Cardiac muscle cell (in vitro differentiated cells and primary cell): ENCODE data around the gene IKZF1. TPM values are rescaled to one million over a fixed set of nuclear protein-coding genes. Genes with fewer than 3 reads are reported as not detected.

Experiments used
- DNase-seq, 2 donors: peaks; one replicate each; pipeline versions ENCODE4 v3.0.0 to v3.0.0-alpha.2; 2010 to 2017; ENCODE audit warnings: low read depth in 1 of 2, low spot score in 1 of 2
- H3K27ac ChIP-seq: fragments of 200-600 bp; sonication (generic); 2 replicates; pipeline ENCODE4 v1.5.1; 2016
- H3K27me3 ChIP-seq: fragments of 200-600 bp; sonication (generic); 2 replicates; pipeline ENCODE4 v1.6.0; 2016; ENCODE audit warnings: control low read depth
- H3K36me3 ChIP-seq: fragments of 200-600 bp; sonication (generic); 2 replicates; pipeline ENCODE4 v1.5.1; 2016; ENCODE audit warnings: control low read depth
- H3K4me1 ChIP-seq: fragments of 200-600 bp; sonication (generic); 2 replicates; pipeline ENCODE4 v1.8.1; 2017; ENCODE audit warnings: low read depth, mild to moderate bottlenecking, mixed run types
- H3K4me3 ChIP-seq: fragments of 200-600 bp; sonication (generic); 2 replicates; pipeline ENCODE4 v1.5.1; 2016; ENCODE audit warnings: mild to moderate bottlenecking
- H3K9me3 ChIP-seq: fragments of 200-600 bp; sonication (generic); 2 replicates; pipeline ENCODE4 v1.5.1; 2017; ENCODE audit warnings: low read depth, mild to moderate bottlenecking, control low read depth
- CTCF ChIP-seq: IDR thresholded peaks from 2 replicates; pipeline ENCODE4 v1.5.1; 2012; ENCODE audit warnings: low read depth, mild to moderate bottlenecking, low read length
- polyA plus RNA-seq: library from polyadenylated mRNA; unstranded; fragments of >200 nt; fragmentation: Nextera tagmentation; extraction: Ambion mirVana; gene quantifications from 2 replicates; pipeline ENCODE4 v1.2.1, GENCODE V29; 2016
- total RNA-seq: library from RNA; depleted of rRNA; stranded (reverse); fragments of >200 nt; gene quantifications from 2 replicates; pipeline ENCODE4 v1.2.3, GENCODE V29; 2016

The IKZF1 gene
- total and polyA plus RNA-seq, 2 experiments from 2014 or later, result 0.30 TPM; not detected in 1

- no peak for DNase-seq
- no peak overlapping the region for H3K4me3 ChIP-seq
- H3K36me3 ChIP-seq, result no peaks in the 10 kb centered on the region
- H3K27ac ChIP-seq, result no peak overlapping the region
- peaks cover 51% of the 10 kb centered on the region for H3K27me3 ChIP-seq
- H3K9me3 ChIP-seq, result no peaks in the 10 kb centered on the region
- TF ChIP-seq CTCF, result no peak
- H3K4me1 ChIP-seq, result peaks cover 3% of the 10 kb centered on the region
These were observed 88.6 kb downstream of the IKZF1 start for GRCh38 chr7:50393076-50393475.

GRCh38 chr7:50393547-50394252, 89.2 kb downstream of the IKZF1 start:
- DNase-seq, result no peak
- H3K4me3 ChIP-seq, result no peak overlapping the region
- H3K36me3 ChIP-seq, result no peaks in the 10 kb centered on the region
- H3K27me3 ChIP-seq, result peaks cover 56% of the 10 kb centered on the region
- peaks cover 3% of the 10 kb centered on the region for H3K4me1 ChIP-seq
- no peak overlapping the region for H3K27ac ChIP-seq
- no peaks in the 10 kb centered on the region for H3K9me3 ChIP-seq
- TF ChIP-seq CTCF, result no peak

- no peak overlapping the region for H3K27ac ChIP-seq
- DNase-seq, result no peak
- peaks cover 3% of the 10 kb centered on the region for H3K4me1 ChIP-seq
- TF ChIP-seq CTCF, result no peak
- H3K27me3 ChIP-seq, result peaks cover 52% of the 10 kb centered on the region
- no peaks in the 10 kb centered on the region for H3K36me3 ChIP-seq
- H3K4me3 ChIP-seq, result no peak overlapping the region
- no peaks in the 10 kb centered on the region for H3K9me3 ChIP-seq
These were observed 89.8 kb downstream of the IKZF1 start for GRCh38 chr7:50394315-50394714.

GRCh38 chr7:50396856-50397255, 92.3 kb downstream of the IKZF1 start:
- no peak for DNase-seq
- H3K36me3 ChIP-seq, result no peaks in the 10 kb centered on the region
- no peak overlapping the region for H3K27ac ChIP-seq
- H3K9me3 ChIP-seq, result no peaks in the 10 kb centered on the region
- no peak for TF ChIP-seq CTCF
- H3K27me3 ChIP-seq, result peaks cover 45% of the 10 kb centered on the region
- H3K4me3 ChIP-seq, result no peak overlapping the region
- peaks cover under 1% of the 10 kb centered on the region for H3K4me1 ChIP-seq

GRCh38 chr7:50397320-50397970, 92.9 kb downstream of the IKZF1 start:
- no peak overlapping the region for H3K27ac ChIP-seq
- DNase-seq, result no peak
- H3K4me1 ChIP-seq, result no peaks in the 10 kb centered on the region
- H3K27me3 ChIP-seq, result peaks cover 45% of the 10 kb centered on the region
- no peaks in the 10 kb centered on the region for H3K9me3 ChIP-seq
- no peak overlapping the region for H3K4me3 ChIP-seq
- no peak for TF ChIP-seq CTCF
- H3K36me3 ChIP-seq, result no peaks in the 10 kb centered on the region
